Spleen (tissue), 7 donors: ENCODE measurements around the gene CMSS1.

ENCODE experiments used
- CTCF ChIP-seq, 11 experiments: fragments of 200-600 bp in 7 of 11; fragments of 450-650 bp in 4 of 11; sonication (generic) in 4 of 11; IDR thresholded peaks in 8 of 11; conservative IDR thresholded peaks in 3 of 11; 1 replicate in 7 of 11; 2 replicates in 4 of 11; pipeline versions ENCODE4 v1.4.0 to v1.8.0; 2016 to 2021; ENCODE audit warnings: antibody characterized with exemption in 11 of 11, inconsistent platforms in 4 of 11, mild to moderate bottlenecking in 1 of 11
- POLR2A ChIP-seq, 3 donors: fragments of 450-650 bp; IDR thresholded peaks; one replicate each; pipeline ENCODE4 v1.5.1; 2017; ENCODE audit warnings: antibody characterized with exemption in 3 of 3, mild to moderate bottlenecking in 1 of 3
- POLR2AphosphoS5 ChIP-seq, 3 donors: sonication (generic); formaldehyde crosslinking; IDR thresholded peaks; one replicate each; pipeline ENCODE4 v1.5.1; 2017; ENCODE audit warnings: antibody characterized with exemption in 3 of 3
- donor health status: DM: no; HTN: no; CAD: no; lungs with moderate emphysema.
- donor health status: DM: no; HTN: no; CAD: no.
- donor health status: DM: no; HTN: no; CAD: no.

GRCh38 chr3:100089812-100090668, 272.4 kb downstream of the CMSS1 start:
- TF ChIP-seq CTCF (IDR thresholded peaks at IDR 0.05 in 8 of 11, conservative IDR thresholded peaks at IDR 0.05 in 3 of 11) (peak in 4 of 11 experiments; percentile 15 to 50 (median 29)), POLR2A (IDR thresholded peaks at IDR 0.05) (no peak), POLR2AphosphoS5 (IDR thresholded peaks at IDR 0.05) (no peak)
